CD4-positive, alpha-beta T cell treated with Interleukin-4 for 1 hour (primary cell): Measurements from ENCODE around the gene NPAS3.

Experiments
- DNase-seq, 2 donors: peaks; one replicate each; pipeline ENCODE4 v3.0.0-alpha.2; 2020 to 2022

NPAS3 gene

GRCh38 chr14:32938719-32939253 lies at the start of gene NPAS3:
TSS of gene NPAS3 (plus strand) at chr14:32938879.
- DNase-seq = no peak

DNA sequence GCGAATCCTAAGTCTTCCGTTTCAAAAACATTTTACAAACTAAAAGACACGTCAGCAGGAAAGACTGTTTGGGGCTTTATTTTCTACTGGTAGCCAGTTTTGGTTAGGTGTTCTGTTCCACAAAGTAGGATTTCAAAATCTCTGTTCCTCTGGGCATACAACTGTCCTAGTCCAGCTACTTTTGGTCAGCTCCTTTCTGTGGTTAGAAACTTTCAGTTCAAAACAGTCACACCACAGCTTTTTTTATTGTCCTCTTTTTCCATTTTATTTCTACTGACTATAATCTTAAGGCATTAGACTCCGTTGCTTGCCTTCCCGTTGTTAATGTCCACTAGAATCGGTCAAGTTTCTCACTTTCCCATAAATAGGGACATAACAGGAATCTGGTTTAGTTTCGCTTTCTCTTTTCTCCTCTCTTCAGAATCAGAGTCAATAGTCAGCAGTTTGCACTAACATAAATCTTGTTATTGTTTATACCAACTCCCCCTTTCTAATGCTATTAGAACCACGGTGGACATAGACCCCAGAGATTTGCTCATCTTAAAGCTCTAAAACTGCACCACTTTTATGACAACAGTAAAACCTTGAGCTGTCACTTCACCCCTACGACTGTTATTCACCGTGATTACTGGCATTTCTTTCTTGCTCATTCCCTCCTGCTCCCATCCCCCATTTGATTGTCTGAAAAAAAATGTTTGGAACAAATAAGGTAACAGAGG lies 41.5 kb upstream of the NPAS3 start:
- peak in 1 of 2 donors; percentile 0 for DNase-seq

GRCh38 chr14:32897698-32898064 lies 41.0 kb upstream of the NPAS3 start:
- DNase-seq = no peak

DNA sequence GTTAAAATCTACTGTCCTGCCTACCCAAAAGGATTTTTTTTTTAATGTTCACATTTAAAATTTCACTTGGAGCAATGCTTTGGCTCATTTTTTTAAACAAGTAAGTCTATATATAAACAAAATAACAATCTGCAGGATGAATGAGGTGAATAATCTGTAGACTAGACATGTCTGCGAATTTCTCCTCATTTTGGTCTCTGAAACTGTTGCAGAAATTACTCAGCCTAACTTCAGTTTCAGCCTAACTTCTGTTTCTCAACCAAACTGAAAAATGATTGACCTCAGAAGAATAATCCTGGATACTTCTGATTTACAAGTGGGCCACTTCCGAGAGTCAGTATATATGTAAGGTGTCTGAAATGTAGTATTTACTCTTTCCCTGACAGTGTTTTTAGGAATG lies 39.8 kb upstream of the NPAS3 start:
- DNase-seq = no peak

- DNase-seq = no peak
These were observed 38.1 kb upstream of the NPAS3 start for GRCh38 chr14:32900547-32900946.

DNA sequence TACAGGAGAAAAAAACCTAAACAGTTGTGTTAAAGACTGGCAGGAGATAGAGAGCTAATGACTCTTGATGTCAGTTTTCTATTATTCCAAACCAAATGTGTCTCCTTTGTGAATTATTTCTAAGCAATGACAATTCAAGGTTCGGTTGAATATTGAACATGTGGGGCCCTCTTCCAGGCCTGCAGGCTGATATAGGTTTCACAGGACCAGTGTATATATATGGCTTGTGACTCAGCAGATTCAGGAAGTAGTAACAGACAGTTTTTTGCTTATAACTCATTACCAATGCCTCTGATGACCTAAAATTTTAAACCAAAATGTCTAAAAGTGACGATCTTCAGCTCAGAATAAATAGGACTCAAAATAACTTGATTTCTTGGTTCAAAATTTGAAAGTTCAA lies 33.7 kb upstream of the NPAS3 start:
- no peak for DNase-seq

DNA sequence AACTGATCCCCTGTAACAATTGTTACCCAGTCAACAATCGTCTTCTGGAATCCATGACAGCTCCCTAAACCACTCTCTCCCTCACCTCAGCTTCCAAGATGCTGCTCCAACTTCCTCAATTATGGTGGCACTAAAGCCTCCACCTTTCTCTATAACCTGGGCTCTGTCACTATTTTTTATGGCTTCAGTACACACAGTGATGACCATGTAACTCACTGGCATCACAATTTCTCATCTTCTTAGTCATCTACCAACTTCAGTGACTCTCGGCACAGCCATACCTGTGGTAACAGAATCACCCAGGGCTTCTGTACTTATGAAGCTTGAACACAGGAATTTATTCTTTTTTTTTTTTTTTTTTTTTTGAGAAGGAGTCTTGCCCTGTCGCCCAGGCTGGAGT lies 32.0 kb upstream of the NPAS3 start:
- no peak for DNase-seq

- DNase-seq = no peak
These were observed 30.2 kb upstream of the NPAS3 start for GRCh38 chr14:32908196-32909084.

DNA sequence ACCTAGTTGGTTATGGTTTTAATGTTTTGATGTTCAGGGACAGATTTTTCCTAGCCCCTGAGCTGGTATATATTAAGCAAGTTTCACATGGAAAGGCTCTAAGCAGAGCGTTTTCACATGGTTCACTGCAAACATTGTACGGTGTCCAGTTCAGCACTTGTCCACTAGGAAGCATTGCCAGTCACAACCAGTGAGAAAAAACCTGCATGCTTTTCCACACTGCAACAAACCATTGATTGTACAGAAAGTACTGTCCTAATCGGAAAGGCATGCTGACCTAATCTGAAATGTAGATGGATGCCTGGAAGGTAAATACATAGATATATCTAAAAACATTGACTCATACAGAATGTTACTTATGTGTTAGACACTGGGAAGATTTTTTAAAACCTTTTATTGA lies 25.0 kb upstream of the NPAS3 start:
- no peak for DNase-seq

GRCh38 chr14:32914391-32914790 lies 24.3 kb upstream of the NPAS3 start:
- DNase-seq = no peak

- no peak for DNase-seq
These were observed 17.9 kb upstream of the NPAS3 start for GRCh38 chr14:32920696-32921276.

GRCh38 chr14:32925439-32925838 lies 13.2 kb upstream of the NPAS3 start:
- DNase-seq = no peak

- DNase-seq = no peak
These were observed 6.3 kb upstream of the NPAS3 start for GRCh38 chr14:32932302-32932913.

DNA sequence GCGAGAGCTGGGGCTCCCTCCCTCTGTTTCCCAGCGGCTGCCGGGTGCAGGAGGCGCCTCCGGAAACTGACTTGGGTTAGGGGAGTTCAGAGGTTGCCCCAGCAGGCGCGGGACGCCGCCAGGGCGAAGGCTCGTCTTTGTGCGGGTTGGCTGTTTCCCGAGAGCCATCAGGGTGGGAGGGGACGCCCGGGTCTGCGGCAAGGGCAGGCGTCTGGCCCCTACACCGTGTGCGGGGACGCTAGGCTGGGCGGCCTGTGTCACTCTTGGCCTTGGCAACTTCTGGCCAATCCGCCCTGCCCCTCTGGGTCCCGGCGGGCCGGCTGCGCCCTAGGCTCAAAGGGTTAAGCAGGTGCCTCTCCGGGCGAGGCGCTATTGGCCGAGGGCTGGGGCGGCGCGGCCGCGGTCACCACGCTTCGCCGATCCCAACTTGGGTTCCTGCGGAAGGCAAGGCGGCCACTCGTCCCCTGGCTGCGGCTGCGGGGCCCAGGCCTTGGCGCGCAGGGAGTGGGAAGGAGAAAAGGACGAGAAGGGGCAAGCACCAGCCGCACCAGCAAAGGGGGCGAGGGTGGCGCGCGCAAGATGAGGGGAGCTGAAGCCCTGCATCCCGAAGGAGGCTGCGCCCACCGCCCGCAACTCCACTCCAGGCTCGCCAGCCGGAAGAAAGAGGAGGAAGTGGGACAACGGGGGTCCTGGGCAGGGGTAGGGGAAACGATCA lies 5.6 kb upstream of the NPAS3 start:
- DNase-seq = no peak

DNA sequence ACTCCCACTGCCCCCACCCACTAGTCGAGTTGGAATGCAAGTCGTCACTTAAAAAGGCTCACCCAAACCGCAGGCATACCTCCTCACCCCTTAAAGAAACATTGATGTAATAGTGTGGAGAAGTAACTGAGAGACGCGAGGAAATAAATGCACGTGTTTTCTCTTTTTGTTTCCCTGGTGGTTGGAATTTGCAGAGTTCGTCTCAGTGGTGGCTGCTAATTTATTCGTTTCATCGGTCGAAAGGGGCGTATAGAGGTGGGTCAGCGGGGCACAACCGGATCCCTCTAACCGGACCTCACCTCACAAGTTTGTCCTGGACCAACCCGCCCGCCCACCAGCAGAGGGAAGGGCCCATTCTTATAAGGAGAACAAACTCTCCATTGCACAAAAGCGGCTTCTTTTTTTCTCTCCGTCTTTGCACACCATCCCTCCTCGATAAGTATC lies 5.0 kb upstream of the NPAS3 start:
- DNase-seq = no peak

DNA sequence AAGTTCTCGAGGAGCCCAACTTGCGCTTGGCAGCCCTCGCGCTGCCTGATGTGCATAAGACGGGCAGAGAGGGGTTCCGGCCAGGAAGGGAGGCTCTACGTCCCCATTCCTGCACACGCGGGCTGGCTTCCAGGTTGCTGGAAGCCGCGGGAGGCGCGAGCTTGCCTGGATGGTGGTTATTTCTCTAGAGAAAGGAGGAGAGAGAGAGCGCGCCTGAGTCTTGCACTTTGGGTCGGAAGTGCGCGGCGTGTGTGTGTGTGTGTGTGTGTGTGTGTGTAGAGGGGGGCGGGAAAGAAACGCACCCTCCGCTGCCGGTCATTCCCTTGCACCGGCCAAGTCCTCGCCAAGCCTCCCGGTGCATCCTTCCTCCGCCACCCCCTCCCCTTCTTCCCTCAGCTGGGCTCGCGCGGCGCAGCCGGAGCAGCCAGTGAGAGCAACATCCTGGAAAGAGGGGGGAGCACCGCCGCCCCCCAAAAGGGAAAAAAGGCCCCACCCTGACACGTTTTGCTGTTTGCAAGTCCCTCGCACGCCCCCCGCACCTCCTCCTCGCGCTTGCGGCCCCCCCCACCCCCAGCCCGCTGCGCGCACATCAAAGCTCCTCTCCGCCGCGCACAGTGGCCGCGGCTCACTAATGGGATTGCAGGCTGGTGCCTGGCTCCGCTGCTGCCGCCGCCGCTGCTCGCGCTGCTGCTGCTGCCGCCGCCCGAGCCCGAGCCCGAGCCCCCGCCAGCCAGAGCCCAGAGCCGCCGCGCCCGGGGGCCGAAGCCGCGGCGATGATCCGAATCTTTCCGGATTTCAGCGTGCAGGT lies 4.4 kb upstream of the NPAS3 start:
- no peak for DNase-seq

GRCh38 chr14:32934881-32935633 lies 3.6 kb upstream of the NPAS3 start:
- DNase-seq = no peak

DNA sequence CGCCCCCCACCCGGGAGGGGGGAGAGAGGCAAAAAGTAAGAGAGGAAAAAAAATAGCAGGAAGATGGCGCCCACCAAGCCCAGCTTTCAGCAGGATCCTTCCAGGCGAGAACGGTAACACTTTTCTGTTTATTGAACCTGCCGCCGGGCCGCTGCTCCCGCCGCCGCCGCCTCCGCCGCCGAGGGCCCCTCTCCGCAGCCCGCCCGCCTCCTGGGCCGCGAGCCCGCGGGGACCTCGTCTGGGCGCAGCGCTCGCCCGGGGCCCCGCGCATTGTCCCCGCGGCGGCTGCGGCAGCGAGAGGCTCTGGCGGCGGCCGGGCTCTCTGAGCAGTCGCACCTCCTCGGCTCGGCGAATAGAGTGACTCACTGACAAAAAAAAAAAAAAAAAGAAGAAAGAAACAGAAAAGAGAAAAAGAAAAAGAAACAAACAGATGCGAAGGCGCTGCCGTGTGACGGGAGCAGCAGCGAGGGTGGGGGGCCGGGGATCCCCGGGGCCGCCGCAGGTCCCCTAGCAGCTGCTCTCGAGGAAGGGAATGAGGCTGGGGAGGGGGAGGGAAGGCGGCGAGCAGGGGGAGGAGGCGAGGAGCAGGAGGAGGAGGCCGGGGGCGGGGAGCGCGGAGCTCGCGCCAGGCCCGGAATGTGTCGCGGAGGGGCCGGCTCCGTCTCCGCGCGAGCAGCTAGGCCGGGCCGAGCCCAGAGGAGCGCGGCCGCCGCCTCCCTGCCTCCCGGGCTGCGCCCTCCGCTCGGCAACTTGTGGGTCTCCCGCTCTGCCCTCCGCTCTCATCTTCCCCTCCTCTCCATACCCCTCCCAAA lies 781 bp downstream of the NPAS3 start:
- DNase-seq = no peak

DNA sequence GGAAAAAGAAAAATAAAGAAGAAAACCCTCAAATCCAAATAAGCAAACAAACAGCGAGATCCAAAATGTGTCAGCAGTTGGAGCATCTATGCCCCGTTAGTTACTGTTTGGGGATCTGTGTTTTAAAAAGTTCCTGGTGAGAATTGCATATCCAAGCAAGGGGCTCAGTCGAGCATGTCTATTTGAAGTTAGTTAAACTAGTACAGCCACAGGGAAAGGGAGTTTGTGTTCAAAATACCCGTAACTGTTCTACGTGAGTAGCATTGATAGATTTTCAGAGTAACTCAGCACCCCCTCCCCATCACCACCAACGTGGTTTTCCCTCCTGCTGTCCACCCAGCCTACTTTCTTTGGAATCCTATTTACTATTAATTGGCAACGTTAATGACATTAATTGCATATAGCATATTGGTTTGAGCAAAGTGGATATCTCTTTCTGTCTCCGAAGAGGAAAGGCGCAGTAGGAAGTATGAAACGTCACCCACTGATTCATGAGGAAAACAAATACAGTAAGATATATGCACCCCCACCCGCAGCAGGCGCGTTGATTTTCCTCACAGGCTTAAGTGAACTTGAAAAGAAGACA lies 1.5 kb downstream of the NPAS3 start:
- no peak for DNase-seq
